IPS-20b (cell line): Measurements from ENCODE around the gene MRPL33.
"Not testable (repeated sequence)": the region's sequence is repeated elsewhere in the genome, so short reads cannot be mapped to it uniquely, and the experiment has no call there.

Experiments
- H3K27ac ChIP-seq: one replicate; pipeline ENCODE4 v1.5.1; 2013; ENCODE audit warnings: low read length
- H3K27me3 ChIP-seq: 2 replicates; pipeline ENCODE4 v1.6.1; 2013; ENCODE audit warnings: mild to moderate bottlenecking, low read length, inconsistent platforms; ENCODE audit not compliant: insufficient read depth
- H3K36me3 ChIP-seq: 2 replicates; pipeline ENCODE4 v1.6.1; 2013; ENCODE audit warnings: low read depth, mild to moderate bottlenecking, inconsistent platforms, low read length, moderate library complexity; ENCODE audit not compliant: insufficient read depth
- H3K4me1 ChIP-seq: 2 replicates; pipeline ENCODE4 v1.6.1; 2013; ENCODE audit warnings: mild to moderate bottlenecking, control low read depth, inconsistent platforms, low read length, moderate library complexity; ENCODE audit not compliant: insufficient read depth
- H3K4me3 ChIP-seq: 2 replicates; pipeline ENCODE4 v1.5.1; 2013; ENCODE audit warnings: mild to moderate bottlenecking, low read length, inconsistent platforms
- H3K9ac ChIP-seq: 2 replicates; pipeline ENCODE4 v1.6.1; 2013; ENCODE audit warnings: low read depth, mild to moderate bottlenecking, inconsistent platforms, low read length, moderate library complexity
- H3K9me3 ChIP-seq: 2 replicates; pipeline ENCODE4 v1.6.1; 2013; ENCODE audit warnings: mild to moderate bottlenecking, low read depth, low read length, inconsistent platforms; ENCODE audit not compliant: insufficient read depth

Gene MRPL33

DNA sequence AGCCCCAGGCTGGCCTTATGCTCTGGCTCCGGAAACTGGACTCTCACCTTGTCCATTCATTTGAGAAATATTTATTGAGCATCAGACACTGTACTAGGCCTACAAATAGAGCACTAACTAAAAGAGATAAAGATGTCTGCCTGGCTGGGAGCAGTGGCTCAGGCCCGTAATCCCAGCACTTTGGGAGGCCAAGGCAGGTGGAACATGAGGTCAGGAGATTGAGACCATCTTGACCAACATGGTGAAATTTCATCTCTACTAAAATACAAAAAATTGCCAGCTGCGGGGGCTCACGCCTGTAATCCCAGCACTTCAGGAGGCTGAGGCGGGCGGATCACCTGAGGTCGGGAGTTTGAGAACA is 7.6 kb upstream of the MRPL33 start:
- no peak overlapping the region for H3K27ac ChIP-seq
- no peaks in the 10 kb centered on the region for H3K4me1 ChIP-seq
- no peaks in the 10 kb centered on the region for H3K36me3 ChIP-seq
- H3K9ac ChIP-seq: no peak overlapping the region
- H3K4me3 ChIP-seq: no peak overlapping the region
- H3K9me3 ChIP-seq: no peaks in the 10 kb centered on the region
- H3K27me3 ChIP-seq: no peaks in the 10 kb centered on the region

DNA sequence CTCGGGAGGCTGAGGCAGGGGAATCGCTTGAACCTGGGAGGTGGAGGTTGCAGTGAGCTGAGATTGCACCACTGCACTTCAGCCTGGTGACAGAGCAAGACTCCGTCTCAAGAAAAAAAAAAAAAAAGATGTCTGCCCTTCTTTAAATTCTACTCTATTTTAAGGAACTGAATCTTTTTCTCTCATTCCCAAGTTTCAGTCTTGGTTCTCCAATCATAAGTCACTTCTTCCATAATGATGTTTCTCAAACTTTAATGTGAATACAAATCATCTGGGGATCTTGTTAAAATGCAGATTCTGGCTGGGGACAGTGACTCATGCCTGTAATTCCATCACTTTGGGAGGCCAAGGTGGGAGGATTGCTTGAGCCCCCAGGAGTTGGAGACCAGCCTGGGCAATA is 7.0 kb upstream of the MRPL33 start:
- not testable (repeated sequence) for H3K36me3 ChIP-seq, H3K4me3 ChIP-seq, H3K9me3 ChIP-seq, H3K27me3 ChIP-seq, H3K27ac ChIP-seq, H3K4me1 ChIP-seq, H3K9ac ChIP-seq

DNA sequence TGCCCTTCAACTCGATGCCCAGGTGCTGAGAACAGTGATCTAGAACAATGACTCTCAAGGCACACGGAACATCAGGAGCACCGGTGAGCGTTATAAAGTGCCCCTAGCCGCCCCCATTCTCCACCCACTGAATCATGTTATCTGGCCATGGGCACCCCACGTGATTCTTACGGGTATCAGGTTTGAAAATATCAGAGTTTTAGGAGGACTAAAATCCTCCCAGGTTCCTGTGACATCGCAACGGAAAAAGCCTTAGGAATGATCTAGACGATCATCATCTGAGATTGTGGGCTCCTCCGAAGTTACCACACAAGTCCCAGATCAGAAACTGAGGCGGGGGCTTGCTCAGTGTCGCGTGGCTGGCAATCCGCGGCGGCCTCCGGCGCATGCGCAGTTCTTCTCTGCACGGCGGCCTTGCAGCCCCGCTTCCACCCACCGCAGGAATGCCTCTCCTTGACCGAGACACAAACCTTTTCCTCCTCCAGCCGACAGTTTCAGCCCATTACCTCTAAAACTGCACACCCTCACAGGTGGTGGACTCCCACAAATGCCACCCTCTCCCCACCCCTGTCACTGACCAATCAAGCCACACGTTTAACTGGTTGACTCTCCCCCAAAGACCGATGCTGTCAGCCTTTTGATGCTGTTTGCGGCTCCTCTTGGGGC is 5.8 kb upstream of the MRPL33 start:
- Histone ChIP-seq H3K4me1 (no peaks in the 10 kb centered on the region), H3K27ac (no peak overlapping the region), H3K9ac (peak overlapping the region; percentile 59; the same call in 1 of the 2 replicates), H3K27me3 (no peaks in the 10 kb centered on the region), H3K36me3 (no peaks in the 10 kb centered on the region), H3K4me3 (peak overlapping the region; percentile 61), H3K9me3 (no peaks in the 10 kb centered on the region)

DNA sequence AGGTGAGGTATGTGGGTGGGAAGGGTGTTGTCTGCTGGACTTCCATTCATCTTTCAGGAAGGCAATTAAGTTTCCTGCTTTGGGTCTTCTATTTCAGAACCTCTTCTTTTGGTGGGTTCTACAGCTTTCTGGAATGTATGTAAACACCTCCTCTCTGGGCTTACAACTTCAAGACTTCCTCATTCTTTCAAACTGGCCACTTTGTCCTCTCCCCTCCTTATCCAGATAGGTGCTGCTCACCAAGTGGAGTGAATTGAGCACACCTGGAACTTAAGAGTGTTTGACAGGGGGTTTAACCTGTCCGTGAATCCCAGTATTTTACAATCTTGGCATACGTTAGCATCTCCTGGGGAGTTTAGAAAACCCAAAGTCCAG is 5.2 kb upstream of the MRPL33 start:
- Histone ChIP-seq H3K36me3 (no peaks in the 10 kb centered on the region), H3K4me1 (no peaks in the 10 kb centered on the region), H3K9ac (peak overlapping the region; percentile 59; the same call in 1 of the 2 replicates), H3K9me3 (no peaks in the 10 kb centered on the region), H3K27me3 (no peaks in the 10 kb centered on the region), H3K27ac (no peak overlapping the region), H3K4me3 (peak overlapping the region; percentile 61)

DNA sequence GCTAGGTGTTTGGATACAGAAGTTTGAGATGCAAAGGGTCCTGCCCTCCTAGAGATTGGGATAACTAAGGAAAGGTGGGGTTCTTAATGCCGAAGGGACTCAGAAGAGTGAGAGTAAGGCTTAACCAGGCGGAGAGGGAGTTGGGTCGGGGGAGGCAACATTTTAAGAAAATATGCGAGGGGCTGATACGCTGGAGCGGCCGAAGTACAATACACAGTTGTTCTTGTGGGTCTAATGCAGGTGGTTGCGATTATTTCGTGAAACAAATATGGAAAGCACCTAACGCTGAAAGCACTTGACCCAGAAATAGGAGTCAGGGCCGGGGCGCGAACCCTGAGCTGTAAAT is 344 bp upstream of the MRPL33 start:
- H3K4me3 ChIP-seq: peak overlapping the region; percentile 93
- peaks cover 5% of the 10 kb centered on the region; the same call in 1 of the 2 replicates for H3K4me1 ChIP-seq
- H3K27ac ChIP-seq: peak overlapping the region; percentile 74
- H3K9me3 ChIP-seq: no peaks in the 10 kb centered on the region
- H3K9ac ChIP-seq: peak overlapping the region; percentile 90; the same call in 1 of the 2 replicates
- peaks cover 24% of the 10 kb centered on the region; the same call in 1 of the 2 replicates for H3K36me3 ChIP-seq
- no peaks in the 10 kb centered on the region for H3K27me3 ChIP-seq

DNA sequence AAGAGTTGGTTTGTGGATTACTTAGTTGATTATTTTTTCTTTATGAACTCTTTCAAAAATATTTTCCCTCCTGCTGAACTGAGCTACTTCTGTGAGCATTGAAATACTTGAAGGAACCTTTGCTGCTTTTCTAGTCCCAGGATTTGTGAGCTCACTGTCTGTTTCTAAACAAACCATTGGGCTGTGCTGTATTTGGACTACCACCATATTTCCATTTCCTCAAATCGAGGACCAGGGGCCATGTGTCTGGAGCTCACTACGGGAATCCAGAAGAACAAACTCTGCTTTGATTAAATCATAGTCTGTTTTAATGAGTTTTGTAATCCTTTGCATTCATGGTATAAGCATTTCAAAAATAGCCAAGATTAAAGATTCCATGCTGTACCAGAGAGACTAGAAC is 1.3 kb downstream of the MRPL33 start:
- Histone ChIP-seq H3K4me1 (peaks cover 5% of the 10 kb centered on the region; the same call in 1 of the 2 replicates), H3K36me3 (peaks cover 29% of the 10 kb centered on the region; the same call in 1 of the 2 replicates), H3K27me3 (no peaks in the 10 kb centered on the region), H3K4me3 (peak overlapping the region; percentile 93), H3K9me3 (no peaks in the 10 kb centered on the region), H3K27ac (no peak overlapping the region), H3K9ac (peak overlapping the region; percentile 90; the same call in 1 of the 2 replicates)

DNA sequence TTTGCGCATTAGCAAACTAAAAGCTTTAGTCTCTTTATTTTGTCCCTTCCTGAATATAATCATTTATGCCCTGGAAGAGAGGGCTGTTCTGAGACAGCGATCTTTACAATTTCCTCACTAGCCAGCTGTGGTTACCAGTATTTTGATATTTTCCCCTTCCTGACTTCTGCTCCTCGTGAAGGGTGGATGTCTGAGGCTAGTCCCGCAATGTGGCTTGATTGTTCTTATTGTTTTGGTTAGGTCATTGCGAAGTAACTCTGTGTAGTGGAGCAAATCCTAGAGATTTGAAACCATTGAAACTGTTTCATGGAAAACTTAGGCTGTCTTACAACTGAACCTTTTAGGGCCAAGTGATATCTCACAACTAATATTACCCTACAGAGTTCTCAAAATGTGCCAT is 2.4 kb downstream of the MRPL33 start:
- Histone ChIP-seq H3K27me3 (no peaks in the 10 kb centered on the region), H3K9ac (peak overlapping the region; percentile 90; the same call in 1 of the 2 replicates), H3K4me1 (peaks cover 5% of the 10 kb centered on the region; the same call in 1 of the 2 replicates), H3K36me3 (peaks cover 33% of the 10 kb centered on the region; the same call in 1 of the 2 replicates), H3K27ac (no peak overlapping the region), H3K9me3 (no peaks in the 10 kb centered on the region), H3K4me3 (0 out of 2 replicates have a peak overlapping the region, but pooled peaks have one; percentile 93)

DNA sequence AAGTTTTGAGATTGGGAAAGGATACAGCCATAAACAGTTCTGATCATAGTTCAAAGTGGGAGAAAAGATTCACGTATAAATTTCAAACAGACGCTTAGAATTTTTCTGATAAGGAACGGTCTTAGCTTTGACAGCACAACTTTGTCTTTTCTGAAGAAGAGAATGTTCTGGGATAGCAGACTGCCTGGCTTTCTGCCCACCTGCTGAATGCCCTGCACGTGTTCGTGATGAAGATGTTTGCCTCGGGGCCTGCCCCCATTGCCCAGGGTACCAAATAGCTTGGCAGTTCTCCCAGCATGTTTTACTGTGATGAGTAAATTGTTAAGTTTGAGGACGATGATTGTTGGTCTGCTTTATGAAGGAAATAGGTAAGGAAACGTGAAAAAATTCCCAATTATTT is 4.6 kb downstream of the MRPL33 start:
- H3K36me3 ChIP-seq: peaks cover 42% of the 10 kb centered on the region
- H3K4me1 ChIP-seq: peaks cover 5% of the 10 kb centered on the region; the same call in 1 of the 2 replicates
- H3K9me3 ChIP-seq: no peaks in the 10 kb centered on the region
- no peaks in the 10 kb centered on the region for H3K27me3 ChIP-seq
- no peak overlapping the region for H3K4me3 ChIP-seq
- no peak overlapping the region for H3K27ac ChIP-seq
- no peak overlapping the region for H3K9ac ChIP-seq

DNA sequence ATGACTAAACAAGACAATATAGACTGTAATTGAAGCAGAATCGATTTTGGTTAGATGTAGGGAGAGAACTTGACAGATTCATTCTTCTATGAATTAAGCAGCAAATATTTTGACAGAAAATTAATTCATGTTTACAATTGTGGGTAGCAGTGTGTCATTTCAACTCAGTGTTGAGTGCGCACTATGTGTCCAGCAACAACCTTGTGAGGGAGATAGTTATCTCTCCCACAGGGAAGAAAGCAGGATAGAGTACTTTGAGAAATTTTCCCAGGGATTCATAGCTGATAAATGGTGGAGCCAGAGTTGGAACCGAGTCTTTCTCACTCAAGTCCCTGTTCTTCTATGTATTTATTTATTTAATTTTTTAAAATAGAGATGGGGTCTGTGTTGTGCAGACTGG is 5.2 kb downstream of the MRPL33 start:
- H3K4me1 ChIP-seq: peaks cover 5% of the 10 kb centered on the region; the same call in 1 of the 2 replicates
- no peak overlapping the region for H3K9ac ChIP-seq
- H3K4me3 ChIP-seq: no peak overlapping the region
- H3K27me3 ChIP-seq: no peaks in the 10 kb centered on the region
- H3K9me3 ChIP-seq: no peaks in the 10 kb centered on the region
- H3K36me3 ChIP-seq: peaks cover 42% of the 10 kb centered on the region
- H3K27ac ChIP-seq: no peak overlapping the region

DNA sequence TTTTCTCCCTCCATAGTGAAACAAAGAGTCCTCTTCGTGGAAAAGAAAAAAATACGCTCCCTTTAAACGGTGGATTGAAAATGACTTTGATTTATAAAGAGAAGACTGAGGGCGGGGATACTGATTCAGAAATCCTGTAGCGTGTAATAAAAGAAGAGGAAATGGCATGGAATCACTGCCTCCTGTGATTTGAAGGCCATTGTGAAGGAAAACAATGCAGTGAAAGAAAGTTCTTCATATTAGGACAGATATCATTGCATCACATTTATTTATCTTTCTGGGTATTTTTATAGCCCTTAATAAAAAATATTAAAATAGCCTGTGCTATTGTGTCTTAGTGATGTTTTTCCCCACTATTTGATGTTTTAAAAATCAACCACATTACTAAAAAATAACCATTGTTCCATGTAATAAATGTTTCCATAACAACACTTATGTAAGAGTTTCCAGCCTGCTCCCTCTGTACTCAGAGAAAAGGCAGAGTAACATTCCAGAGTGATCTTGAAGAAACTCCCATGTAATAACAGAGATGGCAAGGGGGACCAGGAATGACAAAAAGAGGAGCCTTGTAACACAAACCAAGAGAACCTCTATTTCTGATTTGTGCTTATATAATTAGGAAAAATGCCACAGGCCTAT is 8.0 kb downstream of the MRPL33 start:
- Histone ChIP-seq H3K27ac (no peak overlapping the region), H3K9me3 (no peaks in the 10 kb centered on the region), H3K9ac (no peak overlapping the region), H3K4me3 (no peak overlapping the region), H3K36me3 (peaks cover 28% of the 10 kb centered on the region), H3K27me3 (no peaks in the 10 kb centered on the region), H3K4me1 (no peaks in the 10 kb centered on the region)

DNA sequence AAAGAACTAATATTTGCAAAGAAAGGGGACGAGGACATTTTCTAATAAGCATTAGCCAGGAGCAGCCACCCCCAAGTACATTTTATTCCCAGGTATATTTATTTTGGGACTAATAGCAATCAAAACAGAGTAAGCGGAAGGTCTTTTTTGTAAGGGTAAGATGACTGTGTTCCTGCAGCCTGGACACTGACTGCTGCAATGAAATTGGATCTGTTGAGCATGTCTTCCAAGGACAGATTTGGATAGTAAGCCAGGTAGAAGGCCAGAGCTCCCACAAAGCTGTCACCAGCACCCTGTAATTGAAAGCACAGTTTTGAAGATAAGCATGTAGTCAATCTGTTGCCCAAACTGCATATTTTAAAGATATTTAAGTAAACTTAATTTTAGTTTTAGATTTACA is 10.0 kb downstream of the MRPL33 start:
- H3K4me3 ChIP-seq: no peak overlapping the region
- peaks cover 15% of the 10 kb centered on the region for H3K36me3 ChIP-seq
- no peak overlapping the region for H3K9ac ChIP-seq

DNA sequence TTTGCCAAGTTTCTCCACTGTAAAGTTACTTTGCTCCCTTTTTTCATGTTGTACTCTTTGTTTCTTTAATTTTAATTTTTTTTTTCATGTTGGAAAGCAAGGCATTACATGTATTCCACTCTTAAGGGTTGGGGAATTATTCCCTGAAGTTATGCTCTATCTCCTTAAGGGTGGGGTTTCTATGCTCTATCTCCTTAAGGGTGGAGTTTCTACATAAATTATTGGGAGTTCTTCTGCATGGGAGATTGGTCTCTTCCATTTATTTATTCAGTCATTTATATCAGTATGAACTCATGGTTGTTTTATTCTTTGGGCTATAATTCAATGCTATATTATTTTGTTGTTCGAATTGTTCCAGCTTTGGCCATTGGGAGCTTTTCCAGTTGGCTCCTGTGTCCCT is 11.2 kb downstream of the MRPL33 start:
- no peaks in the 10 kb centered on the region for H3K27me3 ChIP-seq
- no peak overlapping the region for H3K9ac ChIP-seq
- H3K27ac ChIP-seq: no peak overlapping the region
- H3K9me3 ChIP-seq: no peaks in the 10 kb centered on the region
- no peaks in the 10 kb centered on the region for H3K4me1 ChIP-seq
- no peak overlapping the region for H3K4me3 ChIP-seq
- peaks cover 12% of the 10 kb centered on the region for H3K36me3 ChIP-seq

More for the DNA sequence above, 10.0 kb downstream of the MRPL33 start:
- H3K9me3 ChIP-seq: no peaks in the 10 kb centered on the region
- H3K4me1 ChIP-seq: no peaks in the 10 kb centered on the region
- H3K27me3 ChIP-seq: no peaks in the 10 kb centered on the region
- no peak overlapping the region for H3K27ac ChIP-seq
